Activated CD8-positive, alpha-beta T cell treated with anti-CD3 and anti-CD28 coated beads for 36 hours (primary cell): Measurements from ENCODE around the gene UHRF1. TPM values are rescaled to one million over a fixed set of nuclear protein-coding genes. Genes with fewer than 3 reads are reported as not detected.

Source experiments
- ATAC-seq: fragments of 200-7000 bp; cut with Tn5 transposase; one replicate; pipeline ENCODE4 v1.10.0; 2021; ENCODE audit warnings: mild to moderate bottlenecking, moderate library complexity
- CTCF ChIA-PET: fragments of 350-600 bp; sonication (Branson Sonifier 250); formaldehyde crosslinking; loops from one replicate; lab custom pipeline; 2021; ENCODE audit warnings: antibody characterized with exemption; lab: Charles Lee
- POLR2A ChIA-PET: fragments of 350-600 bp; sonication (Branson Sonifier 250); formaldehyde crosslinking; loops from one replicate; lab custom pipeline; 2021; ENCODE audit warnings: antibody characterized with exemption; lab: Charles Lee
- DNase-seq: peaks from one replicate; pipeline ENCODE4 v3.0.0-alpha.2; 2020
- H3K27ac Mint-ChIP-seq: one replicate; pipeline ENCODE4 v1.8.0; 2021; ENCODE audit warnings: mild to moderate bottlenecking, mixed read lengths
- H3K27me3 Mint-ChIP-seq: one replicate; pipeline ENCODE4 v1.8.0; 2021; ENCODE audit warnings: mixed read lengths
- H3K36me3 Mint-ChIP-seq: one replicate; pipeline ENCODE4 v1.8.0; 2021; ENCODE audit warnings: low read depth, mixed read lengths
- H3K4me1 Mint-ChIP-seq: one replicate; pipeline ENCODE4 v1.8.0; 2021; ENCODE audit warnings: low read depth, mixed read lengths
- H3K4me3 Mint-ChIP-seq: one replicate; pipeline ENCODE4 v1.8.0; 2021; ENCODE audit warnings: mild to moderate bottlenecking, moderate library complexity, mixed read lengths
- H3K9me3 Mint-ChIP-seq: one replicate; pipeline ENCODE4 v1.8.0; 2021; ENCODE audit warnings: mixed read lengths
- CTCF ChIP-seq: fragments of 200-600 bp; IDR thresholded peaks from one replicate; pipeline ENCODE4 v1.8.0; 2022; ENCODE audit warnings: antibody characterized with exemption, mild to moderate bottlenecking
- intact Hi-C: fragments of 100-400 bp; cut with micrococcal nuclease; formaldehyde crosslinking; loops from one replicate; pipeline ENCODE4 v1.10.0; 2022
- microRNA-seq: library from miRNA; unstranded; fragments of <30 nt; microRNA quantifications from one replicate; pipeline ENCODE4 v1.2.0, GENCODE V29; 2022; ENCODE audit warnings: borderline microRNAs expressed, borderline replicate concordance
- total RNA-seq, 2 experiments: library from RNA; stranded (reverse); gene quantifications; one replicate each; pipeline ENCODE4 v1.2.3, GENCODE V29; 2021

Gene UHRF1
- total RNA-seq, 2 experiments from 2014 or later, result 173 to 175 TPM

GRCh38 chr19:5003781-5004180, 94.5 kb downstream of the UHRF1 start:
- no peak for TF ChIP-seq CTCF
- H3K27me3 Mint-ChIP-seq, result no peaks in the 10 kb centered on the region
- H3K4me3 Mint-ChIP-seq, result no peak overlapping the region
- H3K36me3 Mint-ChIP-seq, result peaks cover 9% of the 10 kb centered on the region
- H3K9me3 Mint-ChIP-seq, result peaks cover 3% of the 10 kb centered on the region
- CTCF ChIA-PET, result interaction anchor here (5.3 kb wide), 1 partner anchor 24 kb away, joined by 60 read pairs; no protein-coding TSS in a partner anchor
- POLR2A ChIA-PET, result no interaction called here
- DNase-seq (no peak), ATAC-seq (no peak)
- H3K4me1 Mint-ChIP-seq, result peaks cover 7% of the 10 kb centered on the region
- H3K27ac Mint-ChIP-seq, result no peak overlapping the region
- intact Hi-C loops, result no loop called here

GRCh38 chr19:5005096-5005495, 95.8 kb downstream of the UHRF1 start:
- Mint-ChIP-seq H3K36me3 (peaks cover 9% of the 10 kb centered on the region), H3K27me3 (no peaks in the 10 kb centered on the region), H3K4me3 (no peak overlapping the region), H3K9me3 (peaks cover 3% of the 10 kb centered on the region), H3K4me1 (peaks cover 7% of the 10 kb centered on the region), H3K27ac (no peak overlapping the region)
- no peak for ATAC-seq
- CTCF ChIA-PET, result interaction anchor here (1.2 to 5.3 kb wide), 2 partner anchors 23 to 34 kb away, joined by 3 to 60 read pairs; no protein-coding TSS in a partner anchor
- TF ChIP-seq CTCF, result no peak
- POLR2A ChIA-PET, result no interaction called here
- DNase-seq, result no peak
- intact Hi-C loops, result no loop called here

GRCh38 chr19:5006201-5006600, 96.9 kb downstream of the UHRF1 start:
- Mint-ChIP-seq H3K4me3 (no peak overlapping the region), H3K27ac (no peak overlapping the region), H3K27me3 (no peaks in the 10 kb centered on the region), H3K4me1 (peaks cover 7% of the 10 kb centered on the region), H3K9me3 (peaks cover 3% of the 10 kb centered on the region), H3K36me3 (peaks cover 9% of the 10 kb centered on the region)
- ChIA-PET POLR2A (no interaction called here), CTCF (no interaction called here)
- no peak for ATAC-seq
- DNase-seq, result no peak
- TF ChIP-seq CTCF, result no peak
- intact Hi-C loops, result no loop called here

GRCh38 chr19:5006821-5007220, 97.5 kb downstream of the UHRF1 start:
- Mint-ChIP-seq H3K4me1 (peaks cover 7% of the 10 kb centered on the region), H3K27ac (no peak overlapping the region), H3K36me3 (peaks cover 9% of the 10 kb centered on the region), H3K9me3 (peaks cover 3% of the 10 kb centered on the region), H3K27me3 (no peaks in the 10 kb centered on the region), H3K4me3 (no peak overlapping the region)
- CTCF ChIA-PET, result no interaction called here
- intact Hi-C loops, result no loop called here
- TF ChIP-seq CTCF, result no peak
- ATAC-seq (no peak), DNase-seq (no peak)
- POLR2A ChIA-PET, result no interaction called here

Small RNAs within 50 kb of the gene (microRNA-seq; reads per million reads assigned to microRNA genes)
- gene MIR4747, result 1.2 reads per million

Other genes starting within 250 kb of the UHRF1 start
- 10 to 100 TPM; 58.3 to 62.1 TPM for gene MYDGF, start 239.2 kb upstream of the UHRF1 start, total RNA-seq
- 10 to 100 TPM; 60.4 to 64.0 TPM for gene DPP9, start 185.7 kb upstream of the UHRF1 start, total RNA-seq
- gene FEM1A, start 117.8 kb upstream of the UHRF1 start, total RNA-seq, result 10 to 100 TPM; 11.4 TPM
- gene TICAM1, start 77.8 kb upstream of the UHRF1 start, total RNA-seq, result 10 to 100 TPM; 17.4 to 17.5 TPM
- 10 to 100 TPM; 15.5 to 23.5 TPM for gene PLIN3, start 41.8 kb upstream of the UHRF1 start, total RNA-seq
- gene ARRDC5, start 6.6 kb upstream of the UHRF1 start, total RNA-seq, result under 1 TPM; 0.18 to 0.20 TPM
- 10 to 100 TPM; 46.3 to 46.6 TPM for gene KDM4B, start 59.6 kb downstream of the UHRF1 start, total RNA-seq